ENCODE measurements around the gene C1orf53.

DNA sequence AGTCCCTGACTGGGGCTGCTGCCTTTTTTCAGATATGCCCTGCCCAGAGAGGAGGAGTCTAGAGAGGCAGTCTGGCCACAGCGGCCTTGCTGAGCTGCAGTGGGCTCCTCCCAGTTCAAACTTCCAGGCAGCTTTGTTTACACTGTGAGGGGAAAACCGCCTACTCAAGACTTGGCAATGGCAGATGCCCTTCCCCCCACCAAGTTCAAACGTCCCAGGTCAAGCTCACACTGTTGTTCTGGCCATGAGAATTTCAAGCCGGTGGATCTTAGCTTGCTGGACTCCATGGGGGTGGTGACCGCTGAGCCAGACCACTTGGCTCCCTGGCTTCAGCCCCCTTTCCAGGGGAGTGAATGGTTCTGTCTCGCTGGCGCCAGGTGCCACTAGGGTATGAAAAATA, 18.3 kb upstream of the C1orf53 start:
- TF ChIP-seq CTCF (IDR thresholded peaks at IDR 0.05) (no peak), POLR2A (IDR thresholded peaks at IDR 0.05) (no peak)

Measured in uterus (tissue), 2 donors.